Mesenteric fat pad (tissue), 1 donor: ENCODE measurements around the gene DIRAS1. TPM values are rescaled to one million over a fixed set of nuclear protein-coding genes. Genes with fewer than 3 reads are reported as not detected.
"Not testable (repeated sequence)": the region's sequence is repeated elsewhere in the genome, so short reads cannot be mapped to it uniquely, and the experiment has no call there.

Source experiments
- DNase-seq: peaks from one replicate; pipeline ENCODE4 v3.0.0-alpha.2; 2020; ENCODE audit warnings: low spot score
- total RNA-seq: library from RNA; stranded (reverse); fragmentation: NEBNext Ultra II Directional; extraction: Animal tissue kit (Norgen Biotek cat#: 25700); gene quantifications from one replicate; pipeline ENCODE4 v1.2.1, GENCODE V29; 2021
- donor health status: DM: yes; HTN: yes; CAD: no.

DIRAS1 gene
- total RNA-seq, 1 donor from 2014 or later = 1.1 TPM

- no peak for DNase-seq
Observed at GRCh38 chr19:2679439-2679838, 41.7 kb downstream of the DIRAS1 start.

GRCh38 chr19:2678948-2679347 is 42.2 kb downstream of the DIRAS1 start:
- DNase-seq = not testable (repeated sequence)

DNA sequence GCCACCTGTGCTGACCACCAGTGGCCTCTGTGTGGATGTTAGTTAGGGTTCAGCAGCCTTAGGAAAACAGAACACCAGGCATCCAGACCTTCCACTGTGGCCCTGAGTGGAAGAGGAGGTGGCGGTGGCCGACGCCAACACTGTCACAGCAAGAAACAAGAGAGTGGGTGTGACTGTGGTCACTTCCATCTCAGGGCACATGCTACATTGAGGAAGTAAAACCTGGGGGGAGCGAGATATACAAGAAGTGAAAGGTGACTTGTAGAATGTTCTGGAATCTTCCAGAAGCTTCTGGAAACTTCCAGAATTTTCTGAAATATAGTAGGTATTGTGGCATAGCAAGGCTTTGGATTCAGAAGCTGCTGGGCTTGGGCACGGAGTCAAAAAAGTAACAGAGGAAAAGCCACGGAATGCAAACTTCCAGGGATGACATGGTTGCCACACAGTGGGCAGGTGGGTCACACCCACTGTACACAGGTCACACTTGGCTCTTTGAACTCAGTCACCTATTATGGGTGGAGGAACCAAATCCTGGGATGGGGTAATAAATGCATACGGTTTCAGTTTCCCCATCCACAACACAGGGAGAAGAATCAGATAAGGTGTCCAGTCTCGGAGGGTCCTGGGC is 43.0 kb downstream of the DIRAS1 start:
- DNase-seq = no peak

DNA sequence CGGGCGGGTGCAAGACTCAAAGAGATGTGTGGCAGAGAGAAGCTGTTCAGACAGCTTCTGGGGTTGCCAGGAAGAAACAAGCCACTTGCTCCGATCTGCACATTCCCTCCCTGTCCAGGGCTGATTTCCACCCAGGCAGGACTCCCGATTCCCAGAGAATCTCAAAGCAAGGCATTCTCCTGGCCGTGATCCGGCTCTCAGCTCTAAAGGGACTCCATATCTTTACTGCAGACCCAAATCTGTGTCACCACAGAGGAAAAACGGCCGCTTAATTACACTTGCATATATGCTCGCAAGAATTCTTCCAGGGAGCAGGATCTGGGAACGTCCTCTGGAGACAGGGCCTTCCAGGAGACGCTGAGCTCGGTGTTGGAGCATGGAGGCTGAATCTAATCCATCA is 44.3 kb downstream of the DIRAS1 start:
- DNase-seq = no peak

- DNase-seq = no peak
Observed at GRCh38 chr19:2675892-2676291, 45.3 kb downstream of the DIRAS1 start.

DNA sequence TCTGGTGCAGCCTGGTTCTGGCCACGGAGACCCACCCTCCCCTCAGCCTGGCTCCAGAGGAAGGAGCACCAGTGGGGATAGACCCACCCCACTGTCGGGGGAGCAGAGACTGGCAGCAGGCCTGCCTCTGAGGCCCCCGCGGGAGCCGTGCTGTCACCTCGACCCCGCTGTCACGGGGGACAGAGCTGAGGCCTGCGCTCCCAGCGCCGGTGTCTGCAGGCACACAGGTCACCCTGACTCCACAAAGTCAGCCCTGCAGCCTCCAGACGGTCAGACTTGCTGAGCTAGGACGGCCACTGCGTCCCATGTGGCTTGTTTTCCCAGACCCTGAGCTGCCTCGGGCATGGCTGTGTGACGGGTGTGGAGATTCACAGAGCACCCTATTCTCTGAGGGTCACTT is 51.0 kb downstream of the DIRAS1 start:
- no peak for DNase-seq

DNA sequence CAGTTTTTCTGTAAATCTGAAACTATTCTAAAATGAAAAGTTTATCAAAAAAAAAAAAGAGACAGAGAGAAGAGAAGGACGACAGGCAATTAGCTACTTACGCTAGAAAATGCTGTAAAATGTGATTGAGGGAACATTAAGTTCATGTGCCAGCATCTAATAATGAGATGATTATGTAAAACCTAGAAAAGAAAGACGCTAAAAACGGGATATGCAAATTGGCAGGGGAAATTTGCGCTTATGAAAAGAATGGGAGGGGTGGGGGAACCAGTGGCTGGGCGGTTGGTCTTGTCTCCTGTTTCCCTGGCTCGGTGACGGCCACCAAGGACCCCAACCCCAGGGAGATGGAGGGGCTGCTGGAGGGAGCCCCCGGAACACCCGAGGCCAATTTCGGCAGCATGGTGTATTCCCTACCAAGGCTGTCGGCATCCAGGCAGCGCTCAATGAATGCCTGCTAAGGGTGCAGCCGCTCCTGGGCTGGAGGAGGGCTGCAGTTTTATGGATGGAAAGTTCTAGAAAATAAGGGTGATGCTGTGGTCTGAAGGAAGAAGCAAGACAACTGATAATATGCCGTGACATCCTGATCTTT is 52.9 kb downstream of the DIRAS1 start:
- no peak for DNase-seq

- DNase-seq = not testable (repeated sequence)
Observed at GRCh38 chr19:2667349-2667748, 53.8 kb downstream of the DIRAS1 start.

GRCh38 chr19:2666344-2666994 is 54.7 kb downstream of the DIRAS1 start:
- no peak for DNase-seq

GRCh38 chr19:2665103-2665502 is 56.1 kb downstream of the DIRAS1 start:
- no peak for DNase-seq

Other genes starting within 250 kb of the DIRAS1 start
- 365 TPM for gene GADD45B, start 245.2 kb downstream of the DIRAS1 start, total RNA-seq
- gene GNG7, start 18.7 kb downstream of the DIRAS1 start, total RNA-seq = 1.7 TPM
- 21.5 TPM for gene SLC39A3, start 18.6 kb upstream of the DIRAS1 start, total RNA-seq
- 37.8 TPM for gene SGTA, start 61.9 kb upstream of the DIRAS1 start, total RNA-seq
- gene THOP1, start 64.1 kb upstream of the DIRAS1 start, total RNA-seq = 35.0 TPM
- 2.6 TPM for gene ZNF554, start 98.5 kb upstream of the DIRAS1 start, total RNA-seq
- gene ZNF555, start 120.1 kb upstream of the DIRAS1 start, total RNA-seq = 4.1 TPM
- not detected for gene ZNF556, start 146.0 kb upstream of the DIRAS1 start, total RNA-seq
- 1.6 TPM for gene ZNF57, start 179.6 kb upstream of the DIRAS1 start, total RNA-seq
- gene ZNF77, start 223.6 kb upstream of the DIRAS1 start, total RNA-seq = 3.1 TPM